Activated naive CD4-positive, alpha-beta T cell treated with anti-CD3 and anti-CD28 coated beads, Interleukin-2, amount 50 U/mL, for 16 hours (primary cell): Measurements from ENCODE around the gene SPTY2D1.
"Not testable (repeated sequence)": the region's sequence is repeated elsewhere in the genome, so short reads cannot be mapped to it uniquely, and the experiment has no call there.

Experiments
- DNase-seq: peaks from one replicate; pipeline ENCODE4 v3.0.0-alpha.2; 2020

SPTY2D1 gene

DNA sequence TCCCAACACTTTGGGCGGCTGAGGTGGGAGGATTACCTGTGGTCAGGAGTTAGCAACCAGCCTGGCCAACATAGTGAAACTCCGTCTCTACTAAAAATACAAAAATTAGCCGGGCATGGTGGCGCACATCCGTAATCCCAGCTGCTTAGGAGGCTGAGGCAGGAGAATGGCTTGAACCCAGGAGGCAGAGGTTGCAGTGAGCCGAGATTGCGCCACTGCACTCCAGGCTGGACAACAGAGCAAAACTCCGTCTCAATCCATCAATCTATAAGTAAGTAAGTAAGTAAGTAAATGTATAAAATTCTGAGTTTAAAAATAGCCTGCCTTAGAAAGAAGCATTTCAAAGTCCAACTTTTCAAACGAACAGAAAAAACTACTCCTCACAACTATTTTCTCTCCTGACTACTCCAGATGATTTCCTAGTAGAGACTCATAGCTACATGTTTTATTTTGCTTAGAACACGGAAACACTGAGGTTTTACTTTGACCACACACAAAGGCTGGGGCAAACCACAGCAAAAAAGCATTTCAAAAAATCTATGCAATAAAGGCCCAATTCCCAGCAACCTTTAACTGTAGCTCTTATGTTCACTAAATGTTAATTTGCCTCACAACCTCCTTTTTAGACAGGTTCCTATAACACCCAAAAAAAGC lies 16.3 kb downstream of the SPTY2D1 start:
- DNase-seq: no peak

DNA sequence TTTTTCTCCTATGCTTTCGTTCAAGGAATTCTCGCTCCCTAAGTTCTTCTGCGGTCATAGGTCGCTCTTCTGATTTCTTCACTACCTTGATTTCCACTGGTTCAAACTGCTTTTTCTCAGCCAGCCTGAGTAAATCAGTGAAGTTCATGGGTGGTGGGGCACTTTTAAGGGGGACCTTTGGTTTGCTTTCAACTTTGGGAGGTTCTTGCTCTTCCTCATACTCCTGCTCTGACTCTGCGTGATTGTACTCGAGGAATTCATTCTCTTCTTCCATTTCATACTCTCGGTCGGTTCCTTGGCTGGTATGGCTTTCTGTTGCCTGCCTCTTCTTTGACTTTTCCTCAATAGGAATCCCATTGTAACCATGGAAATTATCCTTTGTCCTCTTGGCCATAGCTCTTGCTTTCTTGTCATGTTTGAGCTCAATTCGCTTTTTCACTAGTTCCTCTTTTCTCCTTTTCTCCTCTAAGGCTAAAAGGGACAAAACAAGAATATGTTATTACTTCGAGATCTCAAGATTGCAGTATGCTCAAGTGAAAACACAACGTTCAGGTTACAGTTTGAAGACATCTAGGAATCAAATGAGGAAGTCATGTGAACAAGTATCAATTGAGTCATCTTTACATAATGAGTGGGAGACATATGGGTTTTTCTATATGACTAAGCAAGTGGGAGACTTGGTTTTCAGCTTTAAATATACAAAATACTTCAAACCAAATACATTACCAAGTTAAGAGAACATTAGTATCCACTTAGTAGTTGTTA lies 18.3 kb downstream of the SPTY2D1 start:
- DNase-seq: no peak

- no peak for DNase-seq
Measured at GRCh38 chr11:18614667-18615066, 19.5 kb downstream of the SPTY2D1 start.

DNA sequence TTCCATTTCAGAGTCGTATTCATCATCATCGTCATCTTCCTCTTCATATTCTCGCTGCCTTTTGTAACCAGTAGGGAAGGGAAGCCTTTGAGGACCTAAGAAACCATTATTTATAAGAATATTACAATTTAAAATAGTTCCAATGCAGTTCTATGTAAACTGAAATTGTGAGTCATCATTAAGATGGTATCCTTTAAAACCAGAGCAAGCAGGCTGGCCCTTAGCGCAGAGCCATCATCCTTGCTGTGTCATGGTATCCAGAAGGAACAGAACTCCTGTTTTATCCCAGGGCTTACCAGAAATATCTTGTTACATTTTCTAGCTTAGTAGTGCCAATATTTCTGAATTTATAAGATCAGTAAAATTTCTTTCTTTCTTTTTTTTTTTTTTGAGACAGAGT lies 21.7 kb downstream of the SPTY2D1 start:
- DNase-seq: no peak

- DNase-seq: no peak
Measured at GRCh38 chr11:18611196-18611595, 22.9 kb downstream of the SPTY2D1 start.

GRCh38 chr11:18608376-18608775 lies 25.8 kb downstream of the SPTY2D1 start:
- DNase-seq: no peak

GRCh38 chr11:18600915-18601569 lies 33.1 kb downstream of the SPTY2D1 start:
- no peak for DNase-seq

GRCh38 chr11:18599739-18600230 lies 34.4 kb downstream of the SPTY2D1 start, which contains the start of gene MISFA:
Gene MISFA, plus strand, starts transcription at chr11:18599789. Its CDS starts 140 bp downstream, at chr11:18599929.
- no peak for DNase-seq

GRCh38 chr11:18594999-18595749 lies 39.0 kb downstream of the SPTY2D1 start:
- DNase-seq: no peak

DNA sequence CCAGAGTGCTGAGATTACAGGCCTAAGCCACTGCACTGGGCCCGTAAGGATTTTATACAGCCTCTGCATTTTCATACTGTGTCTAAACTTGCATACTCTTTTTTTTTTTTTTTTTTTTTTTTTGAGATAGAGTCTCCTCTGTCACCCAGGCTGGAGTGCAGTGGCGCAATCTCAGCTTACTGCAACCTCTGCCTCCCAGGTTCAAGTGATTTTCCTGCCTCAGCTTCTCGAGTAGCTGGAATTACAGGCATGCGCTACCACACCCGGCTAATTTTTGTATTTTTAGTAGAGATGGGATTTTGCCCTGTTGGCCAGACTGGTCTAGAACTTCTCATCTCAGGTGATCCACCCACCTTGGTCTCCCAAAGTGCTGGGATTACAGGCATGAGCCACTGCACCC lies 40.1 kb downstream of the SPTY2D1 start:
- not testable (repeated sequence) for DNase-seq

GRCh38 chr11:18590571-18590970 lies 43.6 kb downstream of the SPTY2D1 start:
- DNase-seq: no peak

DNA sequence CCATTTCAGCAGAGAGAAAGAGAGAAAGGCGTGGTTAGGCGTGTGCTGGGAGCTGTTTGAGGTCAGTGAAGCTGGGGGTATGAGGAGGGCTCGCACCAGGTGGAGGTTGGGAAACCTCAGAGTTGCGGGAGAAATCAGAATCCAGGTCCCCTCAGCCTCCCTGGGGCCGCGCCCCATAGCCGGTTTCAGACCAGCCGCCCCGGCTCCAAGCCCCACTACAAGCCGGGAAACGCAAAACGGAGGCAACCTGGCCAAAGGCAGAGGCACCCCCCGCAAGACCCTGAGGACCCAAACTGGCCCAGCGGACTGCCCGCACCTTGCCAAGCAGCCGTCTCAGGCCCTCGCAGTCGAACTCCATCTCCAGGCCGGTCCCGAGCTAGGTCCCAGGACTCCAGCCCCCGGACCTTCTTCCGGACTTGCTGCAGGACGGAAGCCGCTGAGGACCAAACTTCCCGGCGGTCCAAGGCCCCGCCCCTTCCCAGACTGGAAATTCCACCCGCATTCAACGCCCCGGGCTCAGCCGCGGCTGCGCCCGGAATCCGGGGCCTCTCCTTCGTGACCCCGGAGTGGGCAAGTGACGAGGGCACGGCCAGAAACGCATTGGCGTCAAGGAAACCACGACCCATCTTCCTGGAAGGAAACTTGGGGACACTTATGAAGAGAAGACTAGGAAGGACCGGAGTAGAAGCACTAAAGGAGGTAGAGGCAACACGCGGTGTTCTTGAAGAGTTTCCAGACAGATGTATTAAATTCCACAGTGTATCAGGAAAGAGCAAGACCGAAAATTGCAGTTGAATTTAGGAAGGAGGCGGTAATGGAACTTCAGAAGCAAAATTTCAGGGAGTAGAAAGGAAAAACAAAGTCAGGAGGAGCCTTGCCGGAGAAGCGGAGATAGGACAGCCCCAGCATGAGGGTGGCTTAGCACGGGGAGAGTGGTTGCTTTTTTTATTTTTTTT lies 45.6 kb downstream of the SPTY2D1 start, which contains the start of gene UEVLD:
Gene UEVLD (minus strand): TSS at position 438 of the 956 bp plus-strand sequence. CDS start 80 bp downstream, at position 358.
- DNase-seq: peak; percentile 54

- DNase-seq: no peak
Measured at GRCh38 chr11:18581825-18582224, 52.3 kb downstream of the SPTY2D1 start.

DNA sequence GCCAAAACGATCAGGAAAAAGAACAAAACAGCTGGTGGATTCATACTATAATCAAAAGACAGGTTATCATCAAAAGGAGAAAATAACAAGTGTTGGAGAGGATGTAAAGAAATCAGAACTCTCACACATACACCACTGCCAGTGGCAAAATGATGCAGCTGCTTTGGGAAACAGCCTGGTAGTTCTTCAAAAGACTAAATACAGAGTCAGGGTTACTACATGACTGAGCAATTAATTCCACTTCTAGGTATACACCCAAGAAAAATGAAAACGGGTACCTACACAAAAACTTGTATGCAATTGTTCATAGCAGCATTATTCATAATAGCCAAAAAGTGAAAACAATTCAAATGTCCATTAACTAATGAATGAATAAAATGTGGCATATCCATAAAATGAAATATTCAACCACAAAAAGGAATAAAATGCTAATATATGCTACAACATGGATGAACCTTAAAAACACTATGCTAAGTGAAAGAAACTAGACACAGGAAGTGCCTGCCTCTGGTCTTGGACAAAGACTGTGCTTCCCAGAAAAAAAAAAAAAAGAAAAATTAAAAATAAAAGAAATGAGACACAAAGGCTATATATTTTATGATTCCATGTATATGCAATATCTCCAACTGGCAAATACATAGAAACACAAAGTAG lies 53.9 kb downstream of the SPTY2D1 start:
- no peak for DNase-seq

DNA sequence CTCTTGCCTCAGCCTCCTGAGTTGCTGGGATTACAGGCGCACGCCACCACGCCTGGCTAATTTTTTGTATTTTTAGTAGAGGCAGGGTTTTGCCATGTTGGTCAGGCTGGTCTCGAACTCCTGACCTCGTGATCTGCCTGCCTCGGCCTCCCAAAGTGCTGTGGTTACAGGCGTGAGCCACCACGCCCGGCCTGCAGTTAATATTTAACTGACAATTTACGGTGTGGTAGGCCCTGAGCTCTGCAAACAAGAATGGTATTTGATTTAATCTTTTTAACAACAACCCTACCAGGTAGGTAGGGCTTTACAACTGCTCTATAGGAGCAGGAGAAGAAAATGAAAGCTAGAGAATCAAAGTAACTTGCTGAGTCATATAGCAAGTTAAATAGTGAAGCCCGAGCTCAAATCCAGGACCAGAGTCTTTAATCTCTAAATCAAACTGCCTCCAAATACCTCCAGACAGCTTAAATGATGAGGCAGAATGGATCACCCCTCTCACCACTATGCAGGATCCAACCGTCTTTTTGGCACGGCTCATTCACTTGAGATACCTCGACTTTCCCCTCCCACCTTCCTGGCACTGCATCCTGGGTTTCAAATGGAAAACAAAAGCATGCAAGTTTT lies 55.1 kb downstream of the SPTY2D1 start:
- DNase-seq: no peak

DNA sequence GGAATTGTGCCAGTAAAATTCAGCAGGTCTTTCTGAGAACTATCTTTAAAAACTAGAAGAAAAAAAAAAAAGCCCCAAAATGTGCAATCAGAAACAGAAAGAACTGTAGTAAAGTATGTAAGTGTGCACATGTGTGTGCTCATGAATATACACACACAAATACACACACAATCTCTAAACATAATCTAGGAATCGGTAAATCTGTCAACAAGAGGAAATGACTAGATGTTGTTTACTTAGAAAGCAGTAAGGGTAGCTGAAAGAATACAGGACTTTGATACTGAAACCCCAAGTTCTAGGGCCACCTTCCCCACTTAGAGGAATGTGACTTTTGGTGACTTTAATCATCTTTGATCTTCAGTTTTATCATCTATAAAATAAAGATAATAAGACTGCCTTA lies 58.8 kb downstream of the SPTY2D1 start:
- no peak for DNase-seq

DNA sequence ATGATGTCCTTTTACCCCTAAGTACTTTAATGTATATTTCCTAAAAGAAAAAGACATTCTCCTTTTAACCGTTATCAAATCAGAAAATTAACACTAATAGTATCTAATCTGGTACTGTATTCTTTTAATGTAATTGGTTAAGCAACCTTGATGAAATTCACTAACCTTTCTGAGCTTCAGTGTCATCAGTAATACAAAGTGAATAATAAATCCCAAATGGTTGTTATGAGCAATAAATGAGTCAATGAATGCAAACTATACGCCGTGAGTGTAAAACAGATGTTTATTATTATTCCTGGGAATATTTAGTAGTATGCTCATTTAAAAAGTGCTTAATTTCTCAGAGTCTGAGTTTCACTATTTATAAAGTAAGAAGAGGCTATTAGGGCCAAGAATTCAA lies 67.1 kb downstream of the SPTY2D1 start:
- no peak for DNase-seq

- no peak for DNase-seq
Measured at GRCh38 chr11:18566406-18566805, 67.7 kb downstream of the SPTY2D1 start.

DNA sequence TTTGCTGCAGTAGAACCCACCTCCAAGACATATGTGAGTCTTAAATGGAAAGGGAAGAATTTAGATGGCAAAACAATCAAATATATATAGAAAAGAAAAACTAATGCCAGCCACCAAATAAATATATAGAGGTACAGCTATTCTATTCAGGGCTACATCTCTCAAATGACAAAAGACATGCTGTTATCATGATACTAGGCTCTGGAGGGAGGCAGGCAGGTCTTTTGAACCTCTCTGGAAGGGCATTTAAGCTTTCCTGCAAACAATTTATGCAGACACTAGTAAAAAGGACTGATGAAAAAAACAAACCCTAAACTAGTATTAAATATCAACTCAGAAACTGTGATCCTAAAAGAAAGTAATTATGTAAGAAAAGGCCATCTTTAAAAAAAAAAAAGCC lies 70.0 kb downstream of the SPTY2D1 start:
- DNase-seq: no peak

DNA sequence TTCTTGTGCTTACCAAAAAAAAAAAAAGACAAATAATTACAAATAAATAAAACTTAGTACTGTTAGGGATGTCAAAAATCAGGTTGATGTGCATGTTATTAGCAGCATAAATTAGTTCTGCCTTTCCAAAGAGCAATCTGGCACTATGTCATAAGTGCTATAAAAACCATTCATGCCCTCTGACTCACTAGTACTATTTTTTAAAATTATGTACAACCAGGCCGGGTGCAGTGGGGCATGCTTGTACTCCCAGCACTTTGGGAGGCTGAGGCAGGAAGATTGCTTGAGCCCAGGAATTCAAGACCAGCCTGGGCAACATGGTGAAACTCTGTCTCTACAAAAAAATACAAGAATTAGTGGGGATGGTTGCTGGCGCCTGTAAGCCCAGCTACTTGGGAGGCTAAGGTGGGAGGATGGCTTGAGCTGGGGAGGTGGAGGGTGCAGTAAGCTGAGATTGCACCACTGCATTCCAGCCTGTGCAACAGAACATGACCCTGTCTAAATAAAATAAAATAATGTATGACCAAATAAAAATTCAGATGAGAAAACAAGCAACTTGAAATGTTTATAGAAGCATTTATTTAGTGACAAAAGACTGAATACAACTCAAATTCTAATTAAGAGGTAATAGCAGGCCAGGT lies 70.9 kb downstream of the SPTY2D1 start:
- no peak for DNase-seq
